Bronchial epithelial cell (primary cell): Measurements from ENCODE around the gene PHACTR1. TPM values are rescaled to one million over a fixed set of nuclear protein-coding genes. Genes with fewer than 3 reads are reported as not detected.
A peak's percentile ranks its signal among the peaks of the same experiment; 100 is the strongest.

ENCODE experiments used
- DNase-seq: peaks from one replicate; pipeline ENCODE4 v3.0.0-alpha.2; 2010; ENCODE audit warnings: low read depth
- FAIRE-seq: peaks from 2 replicates; lab custom pipeline; 2011; peaks lifted over from hg19 to GRCh38; lab: Jason Lieb, UNC
- H3K27me3 ChIP-seq: 2 replicates; pipeline ENCODE4 v1.5.1; 2011; ENCODE audit warnings: low read length; ENCODE audit not compliant: control insufficient read depth, insufficient read depth
- H3K36me3 ChIP-seq: 2 replicates; pipeline ENCODE4 v1.5.1; 2011; ENCODE audit warnings: low read length; ENCODE audit not compliant: control insufficient read depth, insufficient read depth
- H3K4me3 ChIP-seq: 2 replicates; pipeline ENCODE4 v1.5.1; 2011; ENCODE audit warnings: mild to moderate bottlenecking, low read depth, low read length, control low read depth
- CTCF ChIP-seq: IDR thresholded peaks from 2 replicates; pipeline ENCODE4 v1.5.1; 2011; ENCODE audit warnings: mild to moderate bottlenecking, moderate library complexity, low read length, control low read depth, inconsistent platforms; ENCODE audit not compliant: insufficient read depth, severe bottlenecking
- total RNA-seq: library from RNA; depleted of rRNA; stranded (reverse); fragments of >200 nt; gene quantifications from 2 replicates; pipeline ENCODE4 v1.2.1, GENCODE V29; 2014

PHACTR1 gene
- total RNA-seq, 1 donor from 2014 or later, result under 0.01 TPM

GRCh38 chr6:13089296-13089994 is 372.9 kb downstream of the PHACTR1 start:
- DNase-seq (peak; percentile 13), FAIRE-seq (no peak)
- H3K4me3 ChIP-seq, result no peak overlapping the region
- no peaks in the 10 kb centered on the region for H3K27me3 ChIP-seq
- H3K36me3 ChIP-seq, result no peaks in the 10 kb centered on the region
- no peak for TF ChIP-seq CTCF

GRCh38 chr6:13091192-13091591 is 374.6 kb downstream of the PHACTR1 start:
- Histone ChIP-seq H3K36me3 (no peaks in the 10 kb centered on the region), H3K4me3 (no peak overlapping the region), H3K27me3 (no peaks in the 10 kb centered on the region)
- FAIRE-seq, result no peak
- no peak for TF ChIP-seq CTCF
- no peak for DNase-seq

- Histone ChIP-seq H3K27me3 (no peaks in the 10 kb centered on the region), H3K36me3 (no peaks in the 10 kb centered on the region), H3K4me3 (no peak overlapping the region)
- TF ChIP-seq CTCF, result no peak
- no peak for DNase-seq
- FAIRE-seq, result no peak
Measured at GRCh38 chr6:13094781-13095425, 378.3 kb downstream of the PHACTR1 start.

- Histone ChIP-seq H3K27me3 (no peaks in the 10 kb centered on the region), H3K36me3 (no peaks in the 10 kb centered on the region), H3K4me3 (no peak overlapping the region)
- no peak for TF ChIP-seq CTCF
- FAIRE-seq (no peak), DNase-seq (no peak)
Measured at GRCh38 chr6:13096084-13096483, 379.5 kb downstream of the PHACTR1 start.

GRCh38 chr6:13097454-13097853 is 380.9 kb downstream of the PHACTR1 start:
- TF ChIP-seq CTCF, result no peak
- no peak for DNase-seq
- FAIRE-seq, result no peak
- H3K27me3 ChIP-seq, result no peaks in the 10 kb centered on the region
- H3K36me3 ChIP-seq, result no peaks in the 10 kb centered on the region
- no peak overlapping the region for H3K4me3 ChIP-seq
